Activated T-cell treated with anti-CD3 and anti-CD28 coated beads for 48 hours (primary cell): ENCODE results near the gene OSMR.

Experiments used
- DNase-seq: peaks from one replicate; pipeline ENCODE4 v3.0.0-alpha.2; 2020; ENCODE audit warnings: low read depth

OSMR gene

DNA sequence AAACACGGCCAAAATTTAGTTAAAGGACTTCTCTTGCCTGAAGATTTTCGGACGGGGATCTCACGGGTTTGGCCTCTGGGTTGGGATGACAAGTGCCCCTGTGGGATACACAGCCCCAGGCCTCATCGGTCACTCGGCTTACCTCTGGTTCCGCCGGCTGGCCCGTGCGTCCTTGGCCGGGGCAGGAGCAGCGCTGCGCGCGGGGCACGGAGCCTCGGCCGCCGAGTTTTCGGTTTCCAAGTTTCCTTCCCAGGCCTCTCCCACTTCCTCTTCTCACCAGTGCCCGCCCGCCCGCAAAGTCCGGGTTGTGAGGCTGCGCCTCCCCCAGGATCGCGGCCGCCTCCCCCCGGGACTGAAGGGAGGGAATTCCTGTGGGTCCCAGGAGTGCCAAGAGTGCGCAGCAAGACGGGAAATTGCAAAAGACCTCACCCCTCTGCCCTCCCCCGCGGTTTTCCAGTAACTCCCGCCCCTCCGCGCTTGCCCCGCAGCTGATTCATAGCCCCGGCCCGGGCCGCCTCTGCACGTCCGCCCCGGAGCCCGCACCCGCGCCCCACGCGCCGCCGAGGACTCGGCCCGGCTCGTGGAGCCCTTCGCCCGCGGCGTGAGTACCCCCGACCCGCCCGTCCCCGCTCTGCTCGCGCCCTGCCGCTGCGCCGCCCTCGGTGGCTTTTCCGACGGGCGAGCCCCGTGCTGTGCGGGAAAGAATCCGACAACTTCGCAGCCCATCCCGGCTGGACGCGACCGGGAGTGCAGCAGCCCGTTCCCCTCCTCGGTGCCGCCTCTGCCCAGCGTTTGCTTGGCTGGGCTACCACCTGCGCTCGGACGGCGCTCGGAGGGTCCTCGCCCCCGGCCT, at the start of gene OSMR:
Gene OSMR (plus strand): TSS at position 487 of the 853 bp plus-strand sequence. CDS start 23,033 bp downstream, outside the sequence.
- peak; percentile 33 for DNase-seq

- no peak for DNase-seq
Observed at GRCh38 chr5:38796742-38797108, 49.1 kb upstream of the OSMR start.

DNA sequence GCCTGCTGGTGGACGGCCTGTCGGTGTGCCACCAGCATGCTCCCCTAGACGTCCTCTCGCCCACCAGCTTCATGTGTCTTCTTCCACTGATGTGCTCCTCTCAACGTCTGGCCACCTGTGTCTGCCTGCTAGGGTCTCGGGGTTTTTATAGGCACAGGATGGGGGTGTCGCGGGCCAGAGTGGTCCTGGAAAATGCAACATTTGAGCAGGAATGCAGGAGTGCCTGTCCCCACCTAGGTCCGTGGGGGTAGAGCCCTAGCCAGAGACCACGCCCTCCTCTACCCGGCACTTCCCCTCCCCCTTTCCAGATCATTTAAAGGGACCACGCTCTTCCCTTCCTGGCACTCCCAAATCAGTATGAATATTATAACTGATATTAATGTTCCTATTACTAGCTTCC, 48.0 kb upstream of the OSMR start:
- no peak for DNase-seq

GRCh38 chr5:38799556-38800377, 46.0 kb upstream of the OSMR start:
- DNase-seq, result no peak

GRCh38 chr5:38800515-38800914, 45.3 kb upstream of the OSMR start:
- no peak for DNase-seq

DNA sequence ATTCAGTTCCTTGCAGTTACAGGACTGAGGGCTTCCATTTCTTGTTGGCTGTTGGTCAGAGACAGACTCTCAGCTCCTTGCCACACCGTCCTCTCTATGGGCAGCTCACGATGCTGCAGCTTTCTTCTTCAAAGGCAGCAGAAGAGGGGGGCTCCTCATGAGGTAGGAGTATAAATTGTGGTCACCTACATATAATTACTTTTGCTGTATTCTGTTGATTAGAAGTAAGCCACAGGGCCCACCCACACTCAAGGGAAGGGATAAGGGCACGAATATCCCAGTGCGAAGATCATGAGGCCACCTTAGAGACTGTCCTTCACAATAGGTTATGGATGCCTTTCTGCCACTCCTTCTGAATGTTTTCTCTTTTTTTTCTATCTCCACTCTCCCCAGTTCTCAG, 43.7 kb upstream of the OSMR start:
- no peak for DNase-seq

- no peak for DNase-seq
Observed at GRCh38 chr5:38803246-38803645, 42.6 kb upstream of the OSMR start.

- peak; percentile 17 for DNase-seq
Observed at GRCh38 chr5:38806775-38807258, 39.0 kb upstream of the OSMR start.

DNA sequence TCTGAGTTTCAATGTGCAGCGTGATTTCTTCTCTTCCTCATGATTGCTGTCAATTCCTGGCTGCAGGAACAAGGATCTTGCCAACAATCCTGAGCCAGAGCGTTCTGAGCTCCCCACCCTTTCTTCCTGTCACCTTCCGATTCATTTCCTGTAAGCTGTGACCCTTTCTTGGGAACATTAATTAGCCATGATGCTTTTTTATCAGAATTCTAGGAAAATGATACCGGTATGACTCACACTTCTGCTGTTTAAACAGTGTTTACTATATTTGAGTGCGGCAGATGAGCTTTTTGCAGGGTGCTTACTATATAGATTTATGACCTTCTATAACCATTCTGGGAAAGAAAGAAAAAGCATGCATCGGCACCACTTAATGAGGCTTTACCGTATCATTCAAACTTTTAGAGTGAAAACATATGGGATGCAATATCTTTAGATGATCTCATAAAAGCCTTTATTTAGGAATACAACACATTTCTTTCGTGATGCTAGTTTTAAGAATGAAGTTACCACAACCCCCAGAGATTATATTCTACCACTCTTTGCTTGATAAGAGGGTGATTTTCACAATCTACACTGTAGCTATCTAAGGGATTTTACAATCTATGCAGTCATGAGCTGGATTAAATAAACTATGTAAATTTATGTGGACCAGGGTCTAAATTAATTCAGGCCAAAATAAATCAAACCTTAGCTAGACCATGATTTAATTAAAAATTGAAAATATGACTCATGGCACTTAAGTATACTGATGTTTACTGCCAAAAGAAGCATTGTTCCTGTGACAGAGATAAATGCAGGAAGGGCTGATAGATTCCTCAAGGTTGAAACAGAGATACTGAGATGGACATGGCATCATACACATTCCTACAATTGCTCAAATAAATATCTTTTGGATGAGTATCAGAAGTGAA, 38.0 kb upstream of the OSMR start:
- no peak for DNase-seq

- no peak for DNase-seq
Observed at GRCh38 chr5:38808666-38809343, 37.0 kb upstream of the OSMR start.

- DNase-seq, result peak; percentile 43
Observed at GRCh38 chr5:38809388-38810359, 36.1 kb upstream of the OSMR start.

DNA sequence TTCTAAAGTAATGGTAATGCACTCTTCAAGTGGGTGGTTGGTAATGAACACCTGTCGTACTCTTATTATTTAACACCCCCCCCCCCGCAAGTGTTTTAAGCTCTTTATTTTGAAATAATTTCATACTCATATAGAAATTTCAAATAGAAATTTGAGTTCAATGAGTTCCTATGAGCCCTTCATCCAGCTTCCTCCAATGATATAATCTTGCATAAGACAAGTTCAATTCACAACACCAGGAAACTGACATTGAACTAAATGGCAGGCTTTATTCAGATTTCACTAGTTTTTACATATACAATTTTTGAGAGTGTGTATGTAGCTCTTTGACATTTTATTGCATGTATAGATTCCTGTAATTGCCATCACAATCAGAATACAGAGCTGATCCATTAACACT, 30.9 kb upstream of the OSMR start:
- DNase-seq, result no peak

- DNase-seq, result no peak
Observed at GRCh38 chr5:38816083-38817030, 29.5 kb upstream of the OSMR start.

DNA sequence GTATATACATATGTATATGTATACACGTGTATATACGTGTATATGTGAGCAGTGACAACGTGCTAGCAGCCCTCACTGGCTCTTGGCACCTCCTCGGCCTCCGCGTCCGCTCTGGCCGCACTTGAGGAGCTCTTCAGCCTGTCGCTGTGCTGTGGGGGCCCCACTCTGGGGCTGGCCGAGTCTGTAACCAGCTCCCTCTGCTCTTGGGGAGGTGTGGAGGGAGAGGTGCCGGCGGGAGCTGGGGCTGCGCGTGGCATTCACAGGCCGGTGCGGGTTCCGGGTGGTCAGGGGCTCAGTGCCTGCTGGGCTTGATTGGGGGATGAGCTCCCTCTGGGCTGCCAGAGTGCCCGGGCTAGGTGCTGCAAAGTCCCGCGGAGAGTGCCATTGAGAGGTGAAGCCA, 24.1 kb upstream of the OSMR start:
- no peak for DNase-seq

- no peak for DNase-seq
Observed at GRCh38 chr5:38823503-38823902, 22.3 kb upstream of the OSMR start.

DNA sequence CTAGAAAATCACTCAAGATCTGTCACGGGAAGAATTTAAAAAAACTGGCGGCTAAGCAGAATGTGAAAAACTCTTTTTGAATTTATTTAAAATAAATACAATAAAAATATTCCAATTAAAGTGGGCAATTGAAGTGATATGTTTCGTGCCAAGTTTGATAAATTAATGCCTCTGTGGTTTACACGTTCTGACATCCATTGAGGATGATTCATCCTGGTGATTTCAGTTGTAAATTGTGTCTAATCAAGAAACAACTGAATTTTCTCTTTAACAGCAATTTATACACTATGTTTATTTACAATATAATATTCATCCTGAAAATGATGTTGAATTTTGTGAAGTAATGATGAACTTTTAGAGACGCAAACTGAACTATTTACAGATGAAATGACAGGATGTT, 21.0 kb upstream of the OSMR start:
- no peak for DNase-seq

DNA sequence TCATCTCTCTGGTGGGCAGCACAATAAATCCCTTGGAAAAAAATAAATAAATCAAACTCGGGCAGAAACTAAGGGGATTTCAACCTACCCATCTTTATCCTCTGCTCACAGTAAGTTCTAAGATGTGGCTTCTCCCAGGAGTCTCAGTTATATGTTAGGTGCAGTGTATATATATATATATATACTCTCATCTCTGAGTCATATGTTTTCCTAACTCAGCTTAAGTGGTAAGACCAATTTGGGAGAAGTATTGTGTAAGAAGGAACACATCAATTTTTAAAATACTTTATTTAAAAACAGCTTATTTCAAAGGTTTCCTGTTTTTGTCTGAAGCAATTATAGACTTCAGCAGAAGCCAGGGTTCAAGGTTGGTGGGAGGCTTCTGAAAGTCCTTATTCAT, 20.3 kb upstream of the OSMR start:
- DNase-seq, result no peak

GRCh38 chr5:38827525-38827924, 18.3 kb upstream of the OSMR start:
- DNase-seq, result no peak

- no peak for DNase-seq
Observed at GRCh38 chr5:38830521-38831051, 15.2 kb upstream of the OSMR start.
